Measurements from ENCODE around the gene EPHB3.

Gene EPHB3

DNA sequence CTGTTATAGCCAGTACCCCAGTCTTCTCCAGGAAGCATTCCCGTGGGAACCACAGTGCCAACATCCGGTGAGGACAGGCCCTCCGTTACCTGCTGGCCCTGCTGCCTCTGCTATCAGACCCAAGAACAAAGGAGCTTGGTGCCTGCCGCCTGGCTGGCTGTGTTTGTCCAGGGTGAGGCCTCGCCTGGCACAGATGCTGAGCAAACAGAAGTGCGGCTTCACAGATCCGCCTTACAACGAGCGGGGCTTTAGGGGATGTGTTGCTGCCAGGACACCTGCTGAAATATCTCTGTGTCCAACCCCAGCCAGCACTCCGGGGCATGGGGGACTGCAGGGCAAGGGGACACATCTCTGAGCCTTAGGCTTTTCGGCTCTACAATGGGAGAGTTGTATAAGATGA, 2.2 kb upstream of the EPHB3 start:
- no peak overlapping the region for H3K4me3 ChIP-seq (ENCODE audit: low read depth, low read length)
- DNase-seq (ENCODE audit: low read depth) = no peak
- TF ChIP-seq MYC (IDR thresholded peaks at IDR 0.05; ENCODE audit: low read depth, low read length) (no peak), POLR2A (IDR thresholded peaks at IDR 0.05; ENCODE audit: extremely low read depth, insufficient read length) (no peak)
- TF ChIP-seq, protein P1, sequence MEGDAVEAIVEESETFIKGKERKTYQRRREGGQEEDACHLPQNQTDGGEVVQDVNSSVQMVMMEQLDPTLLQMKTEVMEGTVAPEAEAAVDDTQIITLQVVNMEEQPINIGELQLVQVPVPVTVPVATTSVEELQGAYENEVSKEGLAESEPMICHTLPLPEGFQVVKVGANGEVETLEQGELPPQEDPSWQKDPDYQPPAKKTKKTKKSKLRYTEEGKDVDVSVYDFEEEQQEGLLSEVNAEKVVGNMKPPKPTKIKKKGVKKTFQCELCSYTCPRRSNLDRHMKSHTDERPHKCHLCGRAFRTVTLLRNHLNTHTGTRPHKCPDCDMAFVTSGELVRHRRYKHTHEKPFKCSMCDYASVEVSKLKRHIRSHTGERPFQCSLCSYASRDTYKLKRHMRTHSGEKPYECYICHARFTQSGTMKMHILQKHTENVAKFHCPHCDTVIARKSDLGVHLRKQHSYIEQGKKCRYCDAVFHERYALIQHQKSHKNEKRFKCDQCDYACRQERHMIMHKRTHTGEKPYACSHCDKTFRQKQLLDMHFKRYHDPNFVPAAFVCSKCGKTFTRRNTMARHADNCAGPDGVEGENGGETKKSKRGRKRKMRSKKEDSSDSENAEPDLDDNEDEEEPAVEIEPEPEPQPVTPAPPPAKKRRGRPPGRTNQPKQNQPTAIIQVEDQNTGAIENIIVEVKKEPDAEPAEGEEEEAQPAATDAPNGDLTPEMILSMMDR (IDR thresholded peaks at IDR 0.05; ENCODE audit: low read depth, low read length) = no peak
- TF ChIP-seq, protein P2, sequence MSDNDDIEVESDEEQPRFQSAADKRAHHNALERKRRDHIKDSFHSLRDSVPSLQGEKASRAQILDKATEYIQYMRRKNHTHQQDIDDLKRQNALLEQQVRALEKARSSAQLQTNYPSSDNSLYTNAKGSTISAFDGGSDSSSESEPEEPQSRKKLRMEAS (IDR thresholded peaks at IDR 0.05; ENCODE audit: low read depth, low read length) = no peak

DNA sequence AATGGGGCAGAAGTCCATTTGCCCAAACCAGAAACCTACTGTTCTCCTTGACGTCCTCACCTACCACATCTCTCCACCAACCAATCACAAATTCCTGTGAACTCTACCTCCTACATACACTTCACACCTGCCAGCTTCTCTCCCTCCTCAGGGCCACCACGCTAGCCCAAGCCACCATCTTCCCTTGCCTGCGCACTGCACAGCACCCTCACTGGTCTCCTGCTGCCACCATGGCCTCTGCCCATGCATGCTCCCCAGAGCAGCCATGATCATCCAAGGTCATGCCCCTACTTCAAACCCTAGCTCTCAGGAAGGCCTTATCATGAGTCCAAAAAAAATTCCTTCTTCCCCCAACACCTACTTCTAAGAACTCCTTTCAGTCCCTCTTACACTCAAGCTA, 1.1 kb upstream of the EPHB3 start:
- no peak for DNase-seq (ENCODE audit: low read depth)
- no peak overlapping the region for H3K4me3 ChIP-seq (ENCODE audit: low read depth, low read length)
- no peak for TF ChIP-seq POLR2A (IDR thresholded peaks at IDR 0.05; ENCODE audit: extremely low read depth, insufficient read length)
- TF ChIP-seq, protein P1 (IDR thresholded peaks at IDR 0.05; ENCODE audit: low read depth, low read length) = no peak
- TF ChIP-seq MYC (IDR thresholded peaks at IDR 0.05; ENCODE audit: low read depth, low read length) = no peak
- TF ChIP-seq, protein P2 (IDR thresholded peaks at IDR 0.05; ENCODE audit: low read depth, low read length) = no peak

DNA sequence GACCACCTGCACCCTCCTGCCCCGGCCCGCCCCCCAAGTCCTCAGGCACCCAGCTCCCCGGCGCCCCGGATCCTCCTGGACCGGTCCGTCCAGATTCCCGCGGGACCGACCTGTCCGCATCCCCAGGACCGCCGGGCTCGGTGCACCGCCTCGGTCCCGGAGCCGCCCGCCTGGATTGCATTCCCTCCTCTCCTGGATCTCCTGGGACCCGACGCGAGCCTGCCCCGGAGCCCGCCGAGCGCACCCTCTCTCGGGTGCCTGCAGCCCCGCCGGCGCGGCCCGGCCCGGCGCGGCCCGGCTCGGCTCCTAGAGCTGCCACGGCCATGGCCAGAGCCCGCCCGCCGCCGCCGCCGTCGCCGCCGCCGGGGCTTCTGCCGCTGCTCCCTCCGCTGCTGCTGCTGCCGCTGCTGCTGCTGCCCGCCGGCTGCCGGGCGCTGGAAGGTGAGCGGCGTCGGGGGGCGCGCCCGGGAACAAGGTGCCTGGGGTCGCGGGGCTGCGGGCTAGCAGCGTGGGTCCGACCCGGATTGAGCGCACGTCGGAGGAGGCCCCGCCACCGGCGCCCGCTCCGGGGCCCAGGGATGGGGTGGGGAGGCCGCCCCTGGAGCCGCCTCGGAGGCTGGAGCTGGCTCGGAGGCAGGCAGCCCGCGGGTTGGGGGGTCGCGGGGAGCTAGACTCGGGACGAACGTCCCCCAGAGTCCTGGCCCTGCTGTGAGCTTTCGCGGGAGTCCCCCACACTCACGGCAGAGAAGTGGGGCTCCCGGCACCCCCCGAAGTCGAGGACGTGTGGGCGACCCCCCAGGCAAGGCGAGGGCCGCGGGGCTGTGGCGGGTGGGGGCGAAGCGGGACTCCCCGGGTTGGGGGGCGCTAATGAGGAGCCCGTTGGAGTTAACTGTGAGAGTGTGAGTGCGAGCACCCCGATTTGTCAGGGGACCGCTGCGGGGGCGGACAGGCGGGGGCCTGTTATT, 610 bp downstream of the EPHB3 start:
- H3K4me3 ChIP-seq (ENCODE audit: low read depth, low read length) = no peak overlapping the region
- TF ChIP-seq, protein P2 (IDR thresholded peaks at IDR 0.05; ENCODE audit: low read depth, low read length) = no peak
- TF ChIP-seq, protein P1 (IDR thresholded peaks at IDR 0.05; ENCODE audit: low read depth, low read length) = no peak
- TF ChIP-seq POLR2A (IDR thresholded peaks at IDR 0.05; ENCODE audit: extremely low read depth, insufficient read length) = no peak
- TF ChIP-seq MYC (IDR thresholded peaks at IDR 0.05; ENCODE audit: low read depth, low read length) = no peak
- DNase-seq (ENCODE audit: low read depth) = no peak

DNA sequence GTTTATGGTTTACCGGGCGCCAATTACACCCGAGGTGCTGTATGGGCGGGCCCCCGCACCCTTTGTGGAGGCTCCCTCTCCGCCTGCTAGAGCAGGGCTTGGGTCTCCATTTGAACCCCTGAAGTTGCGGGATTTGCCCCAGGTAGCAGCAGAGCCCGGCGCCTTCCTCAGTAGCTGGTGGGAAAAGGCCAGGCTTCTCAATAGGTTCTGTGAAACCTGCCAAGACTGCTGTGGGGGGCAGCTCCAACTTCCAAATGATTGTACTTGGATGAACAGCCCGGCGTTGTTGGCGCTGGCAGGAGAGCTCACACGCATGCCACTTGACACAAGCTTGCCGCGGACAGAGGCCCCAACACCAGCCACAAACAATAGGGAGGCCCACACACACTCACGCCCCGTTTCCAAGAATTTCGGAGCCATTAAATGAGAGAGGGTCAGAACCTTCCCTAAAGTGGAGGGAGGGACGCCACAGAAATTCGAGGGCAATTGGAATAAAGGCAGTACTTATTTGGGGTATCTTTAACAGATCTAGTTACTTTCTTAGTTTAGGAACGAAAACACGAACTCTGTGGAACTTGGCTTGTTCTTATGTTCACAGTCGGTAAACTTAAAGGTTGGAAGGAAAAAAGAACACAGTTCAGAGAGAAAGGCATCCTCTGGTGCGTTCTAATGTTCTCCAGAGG, 1.4 kb downstream of the EPHB3 start:
- TF ChIP-seq POLR2A (IDR thresholded peaks at IDR 0.05; ENCODE audit: extremely low read depth, insufficient read length) (no peak), MYC (IDR thresholded peaks at IDR 0.05; ENCODE audit: low read depth, low read length) (no peak)
- TF ChIP-seq, protein P1 (IDR thresholded peaks at IDR 0.05; ENCODE audit: low read depth, low read length) = no peak
- TF ChIP-seq, protein P2 (IDR thresholded peaks at IDR 0.05; ENCODE audit: low read depth, low read length) = no peak
- H3K4me3 ChIP-seq (ENCODE audit: low read depth, low read length) = no peak overlapping the region
- no peak for DNase-seq (ENCODE audit: low read depth)

DNA sequence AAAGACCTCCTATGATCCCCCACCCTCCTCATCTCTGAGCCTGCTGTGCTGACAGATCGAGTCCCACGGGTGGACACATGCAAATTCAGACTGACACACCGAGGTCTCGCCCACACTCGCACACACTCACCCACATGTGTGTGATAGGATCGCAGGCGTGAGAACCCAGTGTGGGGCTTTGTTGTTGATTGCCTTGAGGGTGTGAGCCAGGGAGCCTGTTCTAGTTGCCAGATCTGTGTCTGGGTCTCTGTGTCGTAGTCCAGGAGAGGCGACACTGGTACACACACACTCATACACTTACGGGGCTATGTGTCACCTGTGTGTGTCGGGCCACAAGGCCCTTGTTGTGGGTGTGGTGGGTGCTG, 2.0 kb downstream of the EPHB3 start:
- DNase-seq (ENCODE audit: low read depth) = no peak
- H3K4me3 ChIP-seq (ENCODE audit: low read depth, low read length) = no peak overlapping the region
- TF ChIP-seq, protein P1 (IDR thresholded peaks at IDR 0.05; ENCODE audit: low read depth, low read length) = no peak
- no peak for TF ChIP-seq POLR2A (IDR thresholded peaks at IDR 0.05; ENCODE audit: extremely low read depth, insufficient read length)
- TF ChIP-seq, protein P2 (IDR thresholded peaks at IDR 0.05; ENCODE audit: low read depth, low read length) = no peak
- no peak for TF ChIP-seq MYC (IDR thresholded peaks at IDR 0.05; ENCODE audit: low read depth, low read length)

Measured in NB4 (cell line).